Measurements from ENCODE around the gene ZNF558. TPM values are rescaled to one million over a fixed set of nuclear protein-coding genes. Genes with fewer than 3 reads are reported as not detected.
"Not testable (repeated sequence)": the region's sequence is repeated elsewhere in the genome, so short reads cannot be mapped to it uniquely, and the experiment has no call there.

The ZNF558 gene
- total RNA-seq, 1 experiment from 2014 or later: 34.1 TPM

DNA sequence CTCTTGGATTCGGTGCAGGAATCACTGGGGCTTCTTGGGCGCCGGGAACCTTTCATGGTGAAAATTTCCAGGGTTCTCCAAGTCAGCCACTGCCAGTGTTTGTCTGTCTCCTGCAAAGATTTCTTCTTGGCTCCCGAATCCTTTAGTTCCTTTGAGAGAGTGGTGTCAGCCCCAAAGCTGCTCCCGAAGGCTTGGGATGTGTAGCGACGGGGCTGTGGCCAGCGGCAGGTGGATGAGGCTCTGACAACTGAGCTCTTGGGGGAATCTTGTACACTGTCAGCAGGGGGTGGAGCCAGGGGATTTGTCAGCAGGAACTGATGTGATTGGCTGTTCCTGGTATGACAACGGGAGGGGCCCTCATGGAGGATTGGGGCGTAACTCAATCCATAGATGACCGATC is 64.8 kb downstream of the ZNF558 start:
- H3K4me1 Mint-ChIP-seq (ENCODE audit: insufficient read depth, unreplicated experiment); intact Hi-C loops (cut with micrococcal nuclease); H3K27me3 Mint-ChIP-seq (ENCODE audit: insufficient read depth, unreplicated experiment); H3K36me3 Mint-ChIP-seq (ENCODE audit: insufficient read depth, unreplicated experiment); H3K4me3 Mint-ChIP-seq (ENCODE audit: unreplicated experiment); POLR2A ChIA-PET; CTCF ChIA-PET; DNase-seq (ENCODE audit: unreplicated experiment); H3K9me3 Mint-ChIP-seq (ENCODE audit: unreplicated experiment); BruUV-seq (replicated peaks); H3K27ac Mint-ChIP-seq (ENCODE audit: low read depth, unreplicated experiment): not testable (repeated sequence)

Other genes with a start within 250 kb of the ZNF558 start
- gene ADAMTS10, start 221.6 kb downstream of the ZNF558 start, total RNA-seq (2022): not detected in 2 replicates
- not detected in 2 replicates for gene NFILZ, start 201.7 kb downstream of the ZNF558 start, total RNA-seq (2022)
- not detected in 2 replicates for gene ACTL9, start 133.5 kb downstream of the ZNF558 start, total RNA-seq (2022)
- gene OR2Z1, start 110.7 kb downstream of the ZNF558 start, total RNA-seq (2022): not detected in 2 replicates
- gene MBD3L1, start 73 bp upstream of the ZNF558 start, total RNA-seq (2022): not detected in 2 replicates
- gene MUC16, start 178.1 kb upstream of the ZNF558 start, total RNA-seq (2022): under 0.01 and 0.05 TPM in 2 replicates

Data from MCF 10A (cell line).